Brain microvascular endothelial cell (primary cell): ENCODE data around the gene MAOA.
"Not testable (repeated sequence)": the region's sequence is repeated elsewhere in the genome, so short reads cannot be mapped to it uniquely, and the experiment has no call there.

Experiments
- DNase-seq: peaks from one replicate; pipeline ENCODE4 v3.0.0-alpha.2; 2020
- H3K27ac ChIP-seq: fragments of 250-450 bp; sonication (Bioruptor Pico); 2 replicates; pipeline ENCODE4 v1.5.1; 2020; ENCODE audit warnings: mild to moderate bottlenecking, moderate library complexity
- H3K27me3 ChIP-seq: fragments of 250-450 bp; sonication (Bioruptor Pico); replicated peaks from 2 replicates; pipeline ENCODE4 v1.5.1; 2020; ENCODE audit warnings: mild to moderate bottlenecking
- H3K36me3 ChIP-seq: fragments of 250-450 bp; sonication (Bioruptor Pico); replicated peaks from 2 replicates; pipeline ENCODE4 v1.5.1; 2020; ENCODE audit warnings: mild to moderate bottlenecking
- H3K4me3 ChIP-seq: 2 replicates; pipeline ENCODE4 v1.5.1; 2011; ENCODE audit warnings: low read depth, mild to moderate bottlenecking, control low read depth, low read length, moderate library complexity
- in situ Hi-C: cut with HindIII; loops from 2 replicates; pipeline ENCODE4 v1.10.0; 2017; ENCODE audit warnings: low sequenced_read_pairs, low pct_ligation_motif_present
- TF ChIP-seq, protein P1 (sequence below): IDR thresholded peaks from 2 replicates; pipeline ENCODE4 v1.5.1; 2011; ENCODE audit warnings: low read depth, mild to moderate bottlenecking, moderate library complexity, low read length, control low read depth, inconsistent platforms; ENCODE audit errors: missing control alignments

MAOA gene

DNA sequence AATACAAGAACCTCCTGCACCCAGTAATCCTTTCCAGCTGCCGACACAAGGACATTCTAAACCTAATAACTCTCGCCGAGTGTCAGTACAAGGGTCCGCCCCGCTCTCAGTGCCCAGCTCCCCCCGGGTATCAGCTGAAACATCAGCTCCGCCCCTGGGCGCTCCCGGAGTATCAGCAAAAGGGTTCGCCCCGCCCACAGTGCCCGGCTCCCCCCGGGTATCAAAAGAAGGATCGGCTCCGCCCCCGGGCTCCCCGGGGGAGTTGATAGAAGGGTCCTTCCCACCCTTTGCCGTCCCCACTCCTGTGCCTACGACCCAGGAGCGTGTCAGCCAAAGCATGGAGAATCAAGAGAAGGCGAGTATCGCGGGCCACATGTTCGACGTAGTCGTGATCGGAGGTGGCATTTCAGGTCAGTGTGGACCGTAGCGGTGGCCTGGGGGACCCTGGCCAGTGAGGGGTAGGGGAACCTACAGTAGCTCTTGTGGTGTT, at the start of gene MAOA:
MAOA (plus strand) TSS at position 295 of the 490 bp plus-strand sequence; CDS start at position 338, 43 bp downstream.
- TF ChIP-seq, protein P1, sequence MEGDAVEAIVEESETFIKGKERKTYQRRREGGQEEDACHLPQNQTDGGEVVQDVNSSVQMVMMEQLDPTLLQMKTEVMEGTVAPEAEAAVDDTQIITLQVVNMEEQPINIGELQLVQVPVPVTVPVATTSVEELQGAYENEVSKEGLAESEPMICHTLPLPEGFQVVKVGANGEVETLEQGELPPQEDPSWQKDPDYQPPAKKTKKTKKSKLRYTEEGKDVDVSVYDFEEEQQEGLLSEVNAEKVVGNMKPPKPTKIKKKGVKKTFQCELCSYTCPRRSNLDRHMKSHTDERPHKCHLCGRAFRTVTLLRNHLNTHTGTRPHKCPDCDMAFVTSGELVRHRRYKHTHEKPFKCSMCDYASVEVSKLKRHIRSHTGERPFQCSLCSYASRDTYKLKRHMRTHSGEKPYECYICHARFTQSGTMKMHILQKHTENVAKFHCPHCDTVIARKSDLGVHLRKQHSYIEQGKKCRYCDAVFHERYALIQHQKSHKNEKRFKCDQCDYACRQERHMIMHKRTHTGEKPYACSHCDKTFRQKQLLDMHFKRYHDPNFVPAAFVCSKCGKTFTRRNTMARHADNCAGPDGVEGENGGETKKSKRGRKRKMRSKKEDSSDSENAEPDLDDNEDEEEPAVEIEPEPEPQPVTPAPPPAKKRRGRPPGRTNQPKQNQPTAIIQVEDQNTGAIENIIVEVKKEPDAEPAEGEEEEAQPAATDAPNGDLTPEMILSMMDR, result no peak
- Histone ChIP-seq H3K27ac (peak within 1 kb of the TSS; percentile 99), H3K4me3 (peak within 1 kb of the TSS; percentile 65), H3K36me3 (no peaks in the 10 kb centered on the region), H3K27me3 (no peaks in the 10 kb centered on the region)
- in situ Hi-C loops, result no loop called here
- DNase-seq, result no peak

DNA sequence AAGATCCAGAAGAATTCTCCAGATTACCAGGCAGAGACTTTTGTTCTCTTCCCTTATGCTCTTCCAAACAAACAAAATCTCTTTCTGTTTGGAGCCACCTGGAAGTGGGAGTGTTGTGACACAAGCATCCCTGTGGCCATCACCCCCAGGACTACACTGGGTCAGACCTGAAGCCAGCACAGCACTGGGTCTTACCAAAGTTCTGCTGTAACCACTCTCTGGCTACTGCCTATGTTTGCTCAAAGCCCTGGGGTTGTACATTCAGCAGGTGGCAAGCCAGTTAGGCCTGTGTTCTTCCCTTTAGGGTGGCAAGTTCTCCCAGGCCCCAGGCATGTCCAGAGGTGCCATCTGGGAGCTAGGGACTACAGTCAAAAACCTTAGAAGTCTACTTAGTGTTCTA, 43.7 kb upstream of the MAOA start:
- H3K36me3 ChIP-seq, result no peaks in the 10 kb centered on the region
- TF ChIP-seq, protein P1, result no peak
- in situ Hi-C loops, result no loop called here
- H3K4me3 ChIP-seq, result no peak overlapping the region
- no peak for DNase-seq
- H3K27ac ChIP-seq, result no peak overlapping the region
- no peaks in the 10 kb centered on the region for H3K27me3 ChIP-seq

DNA sequence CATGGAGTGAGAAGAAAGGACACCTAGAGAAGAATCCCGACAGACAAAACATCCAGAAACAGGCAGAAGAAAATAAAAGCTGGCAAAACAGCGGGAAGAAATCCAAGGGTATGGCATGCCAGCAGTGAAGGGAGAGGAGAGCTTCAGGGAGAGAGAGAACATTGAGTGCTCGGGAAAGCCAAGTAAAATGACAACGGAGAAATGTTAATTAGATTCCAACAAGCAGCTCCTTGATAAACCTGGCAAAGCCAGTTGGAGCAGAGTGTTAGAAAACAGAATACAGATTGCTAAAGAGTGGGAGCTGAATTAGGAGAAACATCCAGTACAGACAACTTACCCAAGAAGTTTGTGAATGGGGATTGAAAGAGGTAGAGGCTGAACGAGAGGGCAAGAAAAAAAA, 40.4 kb upstream of the MAOA start:
- H3K27me3 ChIP-seq, result no peaks in the 10 kb centered on the region
- DNase-seq, result no peak
- H3K4me3 ChIP-seq, result no peak overlapping the region
- in situ Hi-C loops, result no loop called here
- H3K36me3 ChIP-seq, result no peaks in the 10 kb centered on the region
- H3K27ac ChIP-seq, result no peak overlapping the region
- TF ChIP-seq, protein P1, result no peak

DNA sequence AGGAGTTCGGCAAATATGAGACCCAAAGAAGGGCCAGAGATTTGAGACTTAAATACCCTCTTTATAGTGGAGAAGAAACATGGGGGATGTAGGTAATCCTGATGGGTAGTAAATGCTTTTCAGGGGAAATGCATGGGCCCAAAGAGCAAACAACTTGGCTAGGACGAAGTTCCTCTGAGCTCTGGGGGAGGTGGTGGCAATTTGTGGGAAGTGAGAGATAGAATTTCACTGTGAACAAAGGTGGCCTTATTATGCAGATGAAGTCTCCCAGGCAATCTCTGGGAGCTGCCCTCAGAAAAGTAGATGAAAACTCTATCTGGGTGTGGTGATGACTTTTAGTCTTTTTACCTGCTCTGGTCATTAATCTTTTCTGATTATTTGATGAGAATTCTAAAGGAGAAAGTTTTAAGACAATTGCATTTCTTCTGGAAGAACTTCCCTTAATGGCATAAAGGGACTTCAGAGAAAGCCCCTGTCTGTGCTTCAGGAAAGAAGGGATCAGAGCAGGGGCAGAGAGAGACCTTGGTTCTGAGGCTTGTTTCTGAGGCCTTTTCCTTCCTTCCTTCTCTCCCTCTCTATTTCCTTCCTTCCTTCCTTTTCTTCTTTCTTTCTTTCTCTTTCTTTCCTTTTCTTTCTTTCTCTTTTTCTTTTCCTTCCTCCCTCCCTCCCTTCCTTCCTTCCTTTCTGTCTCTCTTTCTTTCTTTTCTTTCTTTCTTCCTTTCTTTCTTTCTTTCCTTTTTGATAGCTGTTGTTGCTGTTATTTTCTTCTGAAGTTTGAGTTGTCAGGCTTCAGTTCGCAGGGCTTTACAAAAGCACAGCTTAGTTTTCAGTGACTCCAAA, 37.5 kb upstream of the MAOA start:
- no peaks in the 10 kb centered on the region for H3K27me3 ChIP-seq
- H3K27ac ChIP-seq, result no peak overlapping the region
- no peaks in the 10 kb centered on the region for H3K36me3 ChIP-seq
- no peak for DNase-seq
- in situ Hi-C loops, result no loop called here
- TF ChIP-seq, protein P1, result no peak
- no peak overlapping the region for H3K4me3 ChIP-seq

DNA sequence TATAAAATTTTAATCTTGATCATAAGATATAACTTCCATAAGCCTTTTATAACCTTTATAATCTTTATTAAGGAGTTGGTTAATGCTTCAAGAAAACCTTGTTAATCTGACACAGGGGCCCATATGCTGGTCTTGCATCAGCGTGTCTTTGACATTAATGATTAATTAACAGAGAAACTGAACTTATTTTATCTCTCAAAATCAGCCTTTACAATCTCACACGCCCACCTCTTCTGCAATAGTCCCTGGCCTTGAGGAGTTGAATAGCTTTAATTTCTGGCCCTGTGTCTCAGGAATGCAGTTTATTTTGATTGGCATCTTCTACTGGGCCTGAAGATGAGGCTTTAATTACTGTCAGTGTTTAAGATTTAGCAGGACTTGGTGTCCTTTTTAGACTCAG, 36.2 kb upstream of the MAOA start:
- DNase-seq, H3K27me3 ChIP-seq, H3K4me3 ChIP-seq, H3K36me3 ChIP-seq, H3K27ac ChIP-seq, in situ Hi-C loops: not testable (repeated sequence)

DNA sequence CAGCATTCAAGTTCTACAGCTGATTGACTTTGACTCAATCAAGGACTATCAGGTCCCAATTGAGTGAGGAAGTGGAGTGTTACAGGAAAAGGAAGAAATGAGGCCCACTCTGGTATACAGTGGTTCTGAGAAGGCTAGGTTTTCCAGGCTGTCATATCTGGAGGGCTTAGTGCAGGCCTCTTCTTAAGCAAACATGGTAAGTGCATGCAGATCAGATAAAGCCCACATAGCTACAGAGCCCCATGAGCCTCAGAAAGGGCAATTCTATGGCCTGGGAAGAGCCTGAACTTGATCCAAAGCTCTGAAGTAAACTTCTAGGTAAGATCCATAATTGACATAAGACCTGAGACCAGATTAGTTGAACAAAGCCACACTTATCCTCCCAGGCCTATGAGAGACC, 29.0 kb upstream of the MAOA start:
- TF ChIP-seq, protein P1, result no peak
- Histone ChIP-seq H3K36me3 (no peaks in the 10 kb centered on the region), H3K27me3 (no peaks in the 10 kb centered on the region), H3K4me3 (no peak overlapping the region), H3K27ac (no peak overlapping the region)
- in situ Hi-C loops, result no loop called here
- no peak for DNase-seq
